Measurements from ENCODE around the gene FAM151B. TPM values are rescaled to one million over a fixed set of nuclear protein-coding genes. Genes with fewer than 3 reads are reported as not detected.

The FAM151B gene
- total RNA-seq, 1 donor from 2014 or later = 7.1 TPM

DNA sequence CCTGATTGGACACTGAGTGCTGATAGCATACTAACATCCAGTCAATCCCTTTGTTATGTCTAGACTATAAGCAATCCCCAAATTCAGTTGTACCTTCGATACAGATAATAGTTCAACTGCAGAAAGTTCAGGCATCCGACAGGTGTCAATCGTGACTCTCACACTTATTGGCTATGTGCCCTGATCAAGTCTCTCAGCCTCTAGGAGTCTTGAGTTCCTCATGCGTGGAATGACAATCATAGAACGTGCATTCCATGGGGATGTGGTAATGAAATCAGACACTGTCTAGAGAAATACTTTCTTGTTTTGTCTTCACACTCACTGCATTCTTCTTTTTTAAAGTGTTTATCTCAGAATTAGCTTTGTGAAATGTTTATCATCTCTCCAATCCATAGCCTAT is 77.4 kb downstream of the FAM151B start:
- peaks cover 46% of the 10 kb centered on the region for H3K27me3 Mint-ChIP-seq (ENCODE audit: low read depth)

DNA sequence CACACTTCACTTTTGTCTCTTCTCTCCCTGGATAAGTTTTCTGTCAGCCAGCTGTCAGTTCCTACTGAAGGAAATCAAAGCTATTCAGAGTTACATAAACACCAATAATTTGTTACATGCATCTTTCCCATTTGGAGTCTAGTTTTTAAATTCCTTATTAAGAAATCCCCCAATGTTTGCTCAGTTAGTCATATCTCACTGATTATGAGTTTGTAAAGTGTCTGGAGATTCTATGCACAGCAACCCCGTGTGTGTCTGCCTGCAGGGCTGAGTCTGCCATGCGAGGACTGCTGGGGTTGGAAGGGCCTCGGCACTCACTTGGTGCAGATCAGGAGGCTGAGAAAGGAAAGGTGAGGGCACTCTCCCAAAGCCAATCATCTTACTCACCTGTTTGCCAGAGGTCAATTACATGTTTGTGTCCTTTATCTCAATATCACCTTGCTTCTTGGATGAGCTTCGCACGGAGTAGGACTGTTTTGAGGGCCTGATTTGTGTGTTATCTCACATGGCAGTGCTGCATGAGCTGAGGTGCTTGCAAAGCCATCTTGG is 78.9 kb downstream of the FAM151B start:
- Mint-ChIP-seq H3K4me3 (ENCODE audit: unreplicated experiment) (no peak overlapping the region), H3K27me3 (ENCODE audit: low read depth) (peaks cover 51% of the 10 kb centered on the region), H3K36me3 (ENCODE audit: low read depth) (peaks cover 1% of the 10 kb centered on the region), H3K9me3 (ENCODE audit: low read depth) (peaks cover 6% of the 10 kb centered on the region), H3K4me1 (ENCODE audit: low read depth) (peaks cover 6% of the 10 kb centered on the region), H3K27ac (ENCODE audit: unreplicated experiment) (no peak overlapping the region)
- no peak for TF ChIP-seq CTCF (IDR thresholded peaks at IDR 0.05)
- no peak for DNase-seq (ENCODE audit: low spot score)

More for the DNA sequence above, 77.4 kb downstream of the FAM151B start:
- no peak for DNase-seq (ENCODE audit: low spot score)
- H3K9me3 Mint-ChIP-seq (ENCODE audit: low read depth) = peaks cover 6% of the 10 kb centered on the region
- no peak overlapping the region for H3K4me3 Mint-ChIP-seq (ENCODE audit: unreplicated experiment)
- no peak for TF ChIP-seq CTCF (IDR thresholded peaks at IDR 0.05)
- H3K27ac Mint-ChIP-seq (ENCODE audit: unreplicated experiment) = no peak overlapping the region
- peaks cover 3% of the 10 kb centered on the region for H3K4me1 Mint-ChIP-seq (ENCODE audit: low read depth)
- no peaks in the 10 kb centered on the region for H3K36me3 Mint-ChIP-seq (ENCODE audit: low read depth)

DNA sequence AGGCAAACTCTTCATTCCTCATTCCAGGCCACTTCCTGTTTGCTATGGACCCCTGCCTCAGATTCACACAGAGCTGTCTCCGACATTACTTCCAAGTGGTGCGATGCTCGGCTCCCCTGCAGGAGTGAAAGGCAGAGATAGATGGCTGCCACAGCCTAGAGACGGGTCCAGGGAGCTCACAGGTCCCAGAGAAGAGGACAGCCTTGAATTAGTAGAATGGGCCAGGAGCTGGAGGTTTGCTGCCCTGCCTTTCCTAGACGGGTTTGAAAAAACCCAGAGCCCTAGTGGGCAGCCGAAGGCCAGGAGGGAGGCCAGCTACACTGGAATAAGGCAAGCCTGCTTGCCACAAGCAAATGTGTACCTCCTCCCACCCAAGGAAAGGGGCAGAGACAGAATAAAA is 80.4 kb downstream of the FAM151B start:
- H3K36me3 Mint-ChIP-seq (ENCODE audit: low read depth) = peaks cover 1% of the 10 kb centered on the region
- peaks cover 6% of the 10 kb centered on the region for H3K4me1 Mint-ChIP-seq (ENCODE audit: low read depth)
- no peak overlapping the region for H3K27ac Mint-ChIP-seq (ENCODE audit: unreplicated experiment)
- no peak overlapping the region for H3K4me3 Mint-ChIP-seq (ENCODE audit: unreplicated experiment)
- H3K9me3 Mint-ChIP-seq (ENCODE audit: low read depth) = peaks cover 9% of the 10 kb centered on the region
- peaks cover 53% of the 10 kb centered on the region for H3K27me3 Mint-ChIP-seq (ENCODE audit: low read depth)
- DNase-seq (ENCODE audit: low spot score) = no peak
- no peak for TF ChIP-seq CTCF (IDR thresholded peaks at IDR 0.05)

GRCh38 chr5:80569086-80569960 is 81.4 kb downstream of the FAM151B start:
- no peak for DNase-seq (ENCODE audit: low spot score)
- Mint-ChIP-seq H3K4me1 (ENCODE audit: low read depth) (peaks cover 6% of the 10 kb centered on the region), H3K36me3 (ENCODE audit: low read depth) (peaks cover 1% of the 10 kb centered on the region), H3K27me3 (ENCODE audit: low read depth) (peaks cover 56% of the 10 kb centered on the region), H3K9me3 (ENCODE audit: low read depth) (peaks cover 9% of the 10 kb centered on the region), H3K4me3 (ENCODE audit: unreplicated experiment) (peak overlapping the region; percentile 64), H3K27ac (ENCODE audit: unreplicated experiment) (no peak overlapping the region)
- no peak for TF ChIP-seq CTCF (IDR thresholded peaks at IDR 0.05)

GRCh38 chr5:80569961-80570786 is 82.3 kb downstream of the FAM151B start, which contains the start of gene ANKRD34B:
ANKRD34B (minus strand) TSS chr5:80570280; CDS start chr5:80560019, 10,261 bp downstream.
- H3K27me3 Mint-ChIP-seq (ENCODE audit: low read depth) = peaks cover 60% of the 10 kb centered on the region
- H3K36me3 Mint-ChIP-seq (ENCODE audit: low read depth) = peaks cover 1% of the 10 kb centered on the region

More at GRCh38 chr5:80569961-80570786, 82.3 kb downstream of the FAM151B start, which contains the start of gene ANKRD34B:
- no peak within 1 kb of the TSS for H3K27ac Mint-ChIP-seq (ENCODE audit: unreplicated experiment)
- peak within 1 kb of the TSS; percentile 64 for H3K4me3 Mint-ChIP-seq (ENCODE audit: unreplicated experiment)
- peaks cover 6% of the 10 kb centered on the region for H3K4me1 Mint-ChIP-seq (ENCODE audit: low read depth)
- no peak for TF ChIP-seq CTCF (IDR thresholded peaks at IDR 0.05)
- peaks cover 8% of the 10 kb centered on the region for H3K9me3 Mint-ChIP-seq (ENCODE audit: low read depth)
- no peak for DNase-seq (ENCODE audit: low spot score)

Data from chondrocyte (in vitro differentiated cells).